CD4-positive, alpha-beta T cell treated with Interferon gamma for 1 hour (primary cell): ENCODE results near the gene ABCB11.

ENCODE experiments used
- DNase-seq: peaks from one replicate; pipeline ENCODE4 v3.0.0-alpha.2; 2020

The ABCB11 gene

GRCh38 chr2:169006665-169007064, 24.5 kb downstream of the ABCB11 start:
- no peak for DNase-seq

- DNase-seq: no peak
These were observed 25.1 kb downstream of the ABCB11 start for GRCh38 chr2:169005994-169006393.

GRCh38 chr2:169005080-169005598, 26.0 kb downstream of the ABCB11 start:
- no peak for DNase-seq

- no peak for DNase-seq
These were observed 28.9 kb downstream of the ABCB11 start for GRCh38 chr2:169002161-169002738.

- no peak for DNase-seq
These were observed 29.9 kb downstream of the ABCB11 start for GRCh38 chr2:169001116-169001815.

- no peak for DNase-seq
These were observed 31.4 kb downstream of the ABCB11 start for GRCh38 chr2:168999668-169000213.

GRCh38 chr2:168998609-168999211, 32.4 kb downstream of the ABCB11 start:
- DNase-seq: no peak

GRCh38 chr2:168997794-168998193, 33.3 kb downstream of the ABCB11 start:
- DNase-seq: no peak

- DNase-seq: no peak
These were observed 34.0 kb downstream of the ABCB11 start for GRCh38 chr2:168997118-168997521.

- DNase-seq: no peak
These were observed 35.4 kb downstream of the ABCB11 start for GRCh38 chr2:168995744-168996143.

- no peak for DNase-seq
These were observed 37.6 kb downstream of the ABCB11 start for GRCh38 chr2:168993538-168993937.

GRCh38 chr2:168992591-168993349, 38.4 kb downstream of the ABCB11 start:
- DNase-seq: no peak

GRCh38 chr2:168992026-168992425, 39.1 kb downstream of the ABCB11 start:
- DNase-seq: no peak

GRCh38 chr2:168988755-168989154, 42.4 kb downstream of the ABCB11 start:
- DNase-seq: no peak

- DNase-seq: no peak
These were observed 44.7 kb downstream of the ABCB11 start for GRCh38 chr2:168986398-168986943.

GRCh38 chr2:168981651-168982050, 49.5 kb downstream of the ABCB11 start:
- DNase-seq: no peak

- no peak for DNase-seq
These were observed 52.7 kb downstream of the ABCB11 start for GRCh38 chr2:168978461-168978861.

- DNase-seq: no peak
These were observed 53.5 kb downstream of the ABCB11 start for GRCh38 chr2:168977608-168978007.

GRCh38 chr2:168976034-168976654, 55.0 kb downstream of the ABCB11 start:
- no peak for DNase-seq

GRCh38 chr2:168974428-168974827, 56.7 kb downstream of the ABCB11 start:
- DNase-seq: no peak

- no peak for DNase-seq
These were observed 59.9 kb downstream of the ABCB11 start for GRCh38 chr2:168971261-168971660.

- DNase-seq: no peak
These were observed 60.4 kb downstream of the ABCB11 start for GRCh38 chr2:168970711-168971233.
